Suprapubic skin (tissue), 3 donors: ENCODE results near the gene TRIO.

Source experiments
- CTCF ChIP-seq, 2 donors: fragments of 200-600 bp in 1 of 2; fragments of 450-650 bp in 1 of 2; sonication (generic) in 1 of 2; IDR thresholded peaks; one replicate each; pipeline ENCODE4 v1.5.1; 2016 to 2019; ENCODE audit warnings: antibody characterized with exemption in 2 of 2, mild to moderate bottlenecking in 1 of 2, moderate library complexity in 1 of 2
- EP300 ChIP-seq: sonication (generic); formaldehyde crosslinking; IDR thresholded peaks from one replicate; pipeline ENCODE4 v1.6.1; 2017; ENCODE audit warnings: antibody characterized with exemption
- POLR2A ChIP-seq, 2 donors: fragments of 450-650 bp; IDR thresholded peaks; one replicate each; pipeline ENCODE4 v1.6.1; 2017; ENCODE audit warnings: antibody characterized with exemption in 2 of 2, mild to moderate bottlenecking in 2 of 2, moderate library complexity in 2 of 2

- TF ChIP-seq CTCF (IDR thresholded peaks at IDR 0.05) (no peak), POLR2A (IDR thresholded peaks at IDR 0.05) (no peak), EP300 (no peak)
Measured at GRCh38 chr5:14443671-14444093, 300.5 kb downstream of the TRIO start.
